ENCODE data around the gene FMN2.
"Not testable (repeated sequence)": the region's sequence is repeated elsewhere in the genome, so short reads cannot be mapped to it uniquely, and the experiment has no call there.

FMN2 gene

DNA sequence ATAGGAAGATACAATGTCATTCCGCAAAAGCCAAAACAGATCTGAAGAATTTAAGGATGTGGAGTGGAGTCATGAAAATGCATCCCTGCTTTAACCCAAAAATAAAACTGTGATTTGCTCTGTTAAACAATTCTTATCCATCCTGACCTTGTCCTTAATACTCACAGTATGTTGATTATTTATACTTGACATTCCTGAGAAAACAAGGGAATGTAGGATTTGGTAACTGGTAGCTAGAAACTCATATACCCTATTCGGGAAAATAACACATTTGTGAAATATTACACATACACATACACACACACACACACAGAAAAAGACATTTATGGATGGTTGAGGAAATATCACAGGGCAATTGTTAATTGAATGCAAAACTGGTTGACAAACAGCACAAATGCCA lies 80.2 kb downstream of the FMN2 start:
- no peaks in the 10 kb centered on the region for H3K4me1 ChIP-seq
- H3K36me3 ChIP-seq (replicated peaks) = no peaks in the 10 kb centered on the region
- H3K4me3 ChIP-seq = no peak overlapping the region
- in situ Hi-C loops (cut with MboI; ENCODE audit: low sequenced_read_pairs) = no loop called here
- no peaks in the 10 kb centered on the region for H3K27me3 ChIP-seq (ENCODE audit: low read depth)
- H3K9me3 ChIP-seq = no peaks in the 10 kb centered on the region
- no peak for DNase-seq (ENCODE audit: low spot score in 2 of 2)

DNA sequence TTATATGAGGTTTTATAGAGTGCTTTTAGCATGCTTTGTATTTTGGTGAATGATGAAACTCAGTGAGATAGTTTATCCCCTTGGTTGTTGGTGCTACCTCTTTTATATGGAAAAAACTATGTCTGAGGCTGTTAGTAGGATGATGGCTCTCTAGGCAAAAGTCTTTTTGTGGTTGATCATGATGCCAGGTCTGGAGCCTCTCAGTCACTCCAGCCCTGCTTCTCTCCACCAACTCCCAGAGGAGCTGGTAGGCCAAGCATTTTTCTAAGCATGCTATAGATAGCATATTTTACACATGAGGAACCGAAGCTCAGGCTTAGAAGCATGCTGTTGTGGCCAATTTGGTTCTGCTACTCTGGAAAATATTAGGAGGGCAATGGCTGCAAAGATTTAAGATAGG lies 82.2 kb downstream of the FMN2 start:
- H3K4me1 ChIP-seq = no peaks in the 10 kb centered on the region
- in situ Hi-C loops (cut with MboI; ENCODE audit: low sequenced_read_pairs) = no loop called here
- no peaks in the 10 kb centered on the region for H3K9me3 ChIP-seq
- no peak overlapping the region for H3K4me3 ChIP-seq
- DNase-seq (ENCODE audit: low spot score in 2 of 2) = no peak
- H3K27me3 ChIP-seq (ENCODE audit: low read depth) = no peaks in the 10 kb centered on the region
- H3K36me3 ChIP-seq (replicated peaks) = no peaks in the 10 kb centered on the region

- Histone ChIP-seq H3K36me3 (replicated peaks) (no peaks in the 10 kb centered on the region), H3K4me3 (no peak overlapping the region), H3K27me3 (ENCODE audit: low read depth) (no peaks in the 10 kb centered on the region), H3K9me3 (no peaks in the 10 kb centered on the region), H3K4me1 (no peaks in the 10 kb centered on the region)
- in situ Hi-C loops (cut with MboI; ENCODE audit: low sequenced_read_pairs) = loop anchor here (25.0 kb wide), 1 partner anchor 513 kb away; no protein-coding TSS in a partner anchor
- DNase-seq (ENCODE audit: low spot score in 2 of 2) = no peak
These were observed 83.1 kb downstream of the FMN2 start for GRCh38 chr1:240174734-240175133.

DNA sequence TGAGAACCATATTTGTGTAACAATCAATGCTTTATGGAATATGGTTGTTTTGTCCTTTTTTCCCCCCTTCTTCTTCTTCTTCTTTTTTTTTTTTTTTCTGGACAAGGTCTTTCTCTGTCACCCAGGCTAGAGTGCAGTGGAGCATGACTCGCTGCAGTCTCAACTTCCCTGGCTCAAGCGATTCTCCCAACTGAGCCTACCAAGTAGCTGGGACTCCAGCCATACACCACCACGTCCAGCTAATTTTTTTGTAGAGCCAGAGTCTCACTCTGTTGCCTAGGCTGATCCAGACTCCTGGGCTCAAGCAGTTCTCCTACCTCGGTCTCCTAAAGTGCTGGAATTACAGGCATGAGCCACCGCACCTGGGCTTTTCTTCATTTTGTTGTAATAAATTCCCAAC lies 86.7 kb downstream of the FMN2 start:
- no peak overlapping the region for H3K4me3 ChIP-seq
- no peaks in the 10 kb centered on the region for H3K27me3 ChIP-seq (ENCODE audit: low read depth)
- no peaks in the 10 kb centered on the region for H3K4me1 ChIP-seq
- no peaks in the 10 kb centered on the region for H3K36me3 ChIP-seq (replicated peaks)
- H3K9me3 ChIP-seq = no peaks in the 10 kb centered on the region
- DNase-seq (ENCODE audit: low spot score in 2 of 2) = no peak
- in situ Hi-C loops (cut with MboI; ENCODE audit: low sequenced_read_pairs) = loop anchor here (25.0 kb wide), 1 partner anchor 509 kb away; no protein-coding TSS in a partner anchor

GRCh38 chr1:240184682-240185081 lies 93.0 kb downstream of the FMN2 start:
- H3K4me1 ChIP-seq; H3K9me3 ChIP-seq; H3K36me3 ChIP-seq (replicated peaks); DNase-seq (ENCODE audit: low spot score in 2 of 2); H3K27me3 ChIP-seq (ENCODE audit: low read depth); H3K4me3 ChIP-seq: not testable (repeated sequence)
- in situ Hi-C loops (cut with MboI; ENCODE audit: low sequenced_read_pairs) = loop anchor here (25.0 kb wide), 1 partner anchor 503 kb away; no protein-coding TSS in a partner anchor

DNA sequence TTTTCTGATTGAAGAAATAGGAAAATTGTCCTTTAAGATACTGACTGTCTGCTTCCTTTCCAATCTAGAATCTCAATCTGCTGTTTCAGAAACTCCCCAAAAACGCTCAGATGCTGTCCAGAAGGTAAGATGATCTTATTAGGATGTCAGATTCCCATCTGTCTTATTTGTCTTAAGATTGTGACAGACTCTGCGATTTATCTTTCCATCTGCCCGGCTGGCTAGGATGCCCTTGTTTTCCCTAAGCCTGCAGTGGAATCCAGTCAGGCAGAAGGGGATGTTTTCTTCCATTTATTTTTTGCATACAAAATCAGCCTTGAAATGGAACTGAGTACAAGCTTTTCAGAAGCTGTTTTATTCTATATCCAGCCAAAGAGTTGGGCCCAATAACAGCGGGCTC lies 96.5 kb downstream of the FMN2 start:
- Histone ChIP-seq H3K27me3 (ENCODE audit: low read depth) (no peaks in the 10 kb centered on the region), H3K9me3 (no peaks in the 10 kb centered on the region), H3K4me3 (no peak overlapping the region), H3K4me1 (no peaks in the 10 kb centered on the region), H3K36me3 (replicated peaks) (no peaks in the 10 kb centered on the region)
- in situ Hi-C loops (cut with MboI; ENCODE audit: low sequenced_read_pairs) = loop anchor here (25.0 kb wide), 1 partner anchor 499 kb away; no protein-coding TSS in a partner anchor
- DNase-seq (ENCODE audit: low spot score in 2 of 2) = no peak

DNA sequence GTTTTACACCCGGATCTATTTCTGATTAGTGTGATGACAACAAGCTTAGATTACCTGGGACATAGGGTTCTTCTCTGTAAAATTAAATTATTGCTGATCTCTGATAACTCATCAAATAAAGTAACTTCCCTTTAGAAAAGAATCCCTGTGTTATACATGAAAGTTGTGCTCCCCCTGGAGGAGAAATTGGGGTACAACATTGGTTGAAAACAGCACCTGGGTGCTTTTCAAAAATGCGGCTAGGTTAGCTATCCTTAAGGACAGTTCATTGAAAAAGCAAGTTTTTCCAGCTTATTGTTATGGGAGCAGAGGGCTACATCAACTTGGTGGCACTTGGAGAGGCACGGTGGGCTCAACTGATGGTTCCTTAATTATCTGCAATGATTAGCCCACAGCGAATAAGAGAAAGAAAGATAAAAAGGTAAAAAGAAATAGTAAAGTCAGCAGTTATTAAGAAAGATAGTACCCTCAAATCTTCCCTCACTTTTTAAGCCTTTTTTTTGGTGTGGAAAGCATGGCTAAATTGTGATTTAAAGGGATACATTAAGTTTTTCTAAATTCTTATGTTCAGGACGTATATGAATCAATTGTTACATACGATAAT lies 97.8 kb downstream of the FMN2 start:
- no peaks in the 10 kb centered on the region for H3K4me1 ChIP-seq
- DNase-seq (ENCODE audit: low spot score in 2 of 2) = peak; percentile 51 to 67
- H3K4me3 ChIP-seq = no peak overlapping the region
- in situ Hi-C loops (cut with MboI; ENCODE audit: low sequenced_read_pairs) = loop anchor here (25.0 kb wide), 1 partner anchor 498 kb away; no protein-coding TSS in a partner anchor
- no peaks in the 10 kb centered on the region for H3K36me3 ChIP-seq (replicated peaks)
- H3K27me3 ChIP-seq (ENCODE audit: low read depth) = no peaks in the 10 kb centered on the region
- no peaks in the 10 kb centered on the region for H3K9me3 ChIP-seq

- Histone ChIP-seq H3K9me3 (no peaks in the 10 kb centered on the region), H3K4me3 (no peak overlapping the region), H3K36me3 (replicated peaks) (no peaks in the 10 kb centered on the region), H3K27me3 (ENCODE audit: low read depth) (no peaks in the 10 kb centered on the region), H3K4me1 (no peaks in the 10 kb centered on the region)
- in situ Hi-C loops (cut with MboI; ENCODE audit: low sequenced_read_pairs) = loop anchor here (25.0 kb wide), 1 partner anchor 496 kb away; no protein-coding TSS in a partner anchor
- DNase-seq (ENCODE audit: low spot score in 2 of 2) = peak; percentile 15 to 59
These were observed 99.3 kb downstream of the FMN2 start for GRCh38 chr1:240190881-240191401.

- in situ Hi-C loops (cut with MboI; ENCODE audit: low sequenced_read_pairs) = loop anchor here (25.0 kb wide), 1 partner anchor 494 kb away; no protein-coding TSS in a partner anchor
- DNase-seq (ENCODE audit: low spot score in 2 of 2) = no peak
- H3K27me3 ChIP-seq (ENCODE audit: low read depth) = no peaks in the 10 kb centered on the region
- no peaks in the 10 kb centered on the region for H3K9me3 ChIP-seq
- H3K4me1 ChIP-seq = no peaks in the 10 kb centered on the region
- no peak overlapping the region for H3K4me3 ChIP-seq
- no peaks in the 10 kb centered on the region for H3K36me3 ChIP-seq (replicated peaks)
These were observed 101.2 kb downstream of the FMN2 start for GRCh38 chr1:240192851-240193250.

GRCh38 chr1:240193679-240194078 lies 102.0 kb downstream of the FMN2 start:
- Histone ChIP-seq H3K4me3 (no peak overlapping the region), H3K9me3 (no peaks in the 10 kb centered on the region), H3K27me3 (ENCODE audit: low read depth) (no peaks in the 10 kb centered on the region), H3K4me1 (no peaks in the 10 kb centered on the region), H3K36me3 (replicated peaks) (no peaks in the 10 kb centered on the region)
- DNase-seq (ENCODE audit: low spot score in 2 of 2) = no peak
- in situ Hi-C loops (cut with MboI; ENCODE audit: low sequenced_read_pairs) = loop anchor here (25.0 kb wide), 1 partner anchor 494 kb away; no protein-coding TSS in a partner anchor

DNA sequence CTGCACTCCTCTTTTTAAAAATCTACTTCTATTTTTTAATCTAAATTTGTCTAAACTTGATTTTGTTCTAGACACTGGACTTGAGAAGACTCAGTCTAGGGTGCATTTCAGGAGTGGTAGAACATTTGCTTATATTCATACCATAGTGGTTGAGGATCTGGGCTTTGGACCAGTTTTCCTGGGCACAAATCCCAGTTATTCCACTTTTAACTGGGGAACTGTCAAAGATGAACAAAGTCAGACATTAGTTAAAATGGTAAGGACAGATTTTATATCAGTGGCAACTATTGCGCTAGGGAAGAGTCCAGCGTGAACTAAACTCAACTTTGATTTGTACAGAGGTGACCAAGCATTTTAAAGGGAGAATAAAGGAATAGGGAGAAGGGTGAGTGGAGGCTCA lies 102.4 kb downstream of the FMN2 start:
- no peak overlapping the region for H3K4me3 ChIP-seq
- no peaks in the 10 kb centered on the region for H3K4me1 ChIP-seq
- no peaks in the 10 kb centered on the region for H3K36me3 ChIP-seq (replicated peaks)
- H3K9me3 ChIP-seq = no peaks in the 10 kb centered on the region
- DNase-seq (ENCODE audit: low spot score in 2 of 2) = no peak
- H3K27me3 ChIP-seq (ENCODE audit: low read depth) = no peaks in the 10 kb centered on the region
- in situ Hi-C loops (cut with MboI; ENCODE audit: low sequenced_read_pairs) = loop anchor here (25.0 kb wide), 1 partner anchor 493 kb away; no protein-coding TSS in a partner anchor

DNA sequence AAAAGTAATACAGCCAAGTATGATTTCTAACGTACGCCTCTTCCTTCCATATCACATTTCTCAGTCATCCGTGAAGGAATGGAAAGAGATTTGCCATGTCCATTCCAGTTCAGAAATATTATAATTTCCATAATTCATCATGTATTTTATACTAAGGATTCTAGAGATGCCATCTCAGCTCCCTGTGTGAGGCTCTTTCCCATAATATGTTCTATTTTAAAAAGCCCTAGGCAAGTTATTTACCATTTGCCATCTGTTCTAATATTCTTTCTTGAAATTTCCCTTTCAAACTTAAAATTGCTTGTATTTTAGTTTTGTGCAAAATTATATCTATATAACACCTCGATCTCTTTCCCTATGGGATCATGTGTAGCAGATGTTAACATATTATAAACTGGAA lies 106.7 kb downstream of the FMN2 start:
- no peak for DNase-seq (ENCODE audit: low spot score in 2 of 2)
- no peaks in the 10 kb centered on the region for H3K4me1 ChIP-seq
- H3K27me3 ChIP-seq (ENCODE audit: low read depth) = no peaks in the 10 kb centered on the region
- in situ Hi-C loops (cut with MboI; ENCODE audit: low sequenced_read_pairs) = loop anchor here (25.0 kb wide), 1 partner anchor 489 kb away; no protein-coding TSS in a partner anchor
- H3K9me3 ChIP-seq = no peaks in the 10 kb centered on the region
- no peak overlapping the region for H3K4me3 ChIP-seq
- H3K36me3 ChIP-seq (replicated peaks) = no peaks in the 10 kb centered on the region

DNA sequence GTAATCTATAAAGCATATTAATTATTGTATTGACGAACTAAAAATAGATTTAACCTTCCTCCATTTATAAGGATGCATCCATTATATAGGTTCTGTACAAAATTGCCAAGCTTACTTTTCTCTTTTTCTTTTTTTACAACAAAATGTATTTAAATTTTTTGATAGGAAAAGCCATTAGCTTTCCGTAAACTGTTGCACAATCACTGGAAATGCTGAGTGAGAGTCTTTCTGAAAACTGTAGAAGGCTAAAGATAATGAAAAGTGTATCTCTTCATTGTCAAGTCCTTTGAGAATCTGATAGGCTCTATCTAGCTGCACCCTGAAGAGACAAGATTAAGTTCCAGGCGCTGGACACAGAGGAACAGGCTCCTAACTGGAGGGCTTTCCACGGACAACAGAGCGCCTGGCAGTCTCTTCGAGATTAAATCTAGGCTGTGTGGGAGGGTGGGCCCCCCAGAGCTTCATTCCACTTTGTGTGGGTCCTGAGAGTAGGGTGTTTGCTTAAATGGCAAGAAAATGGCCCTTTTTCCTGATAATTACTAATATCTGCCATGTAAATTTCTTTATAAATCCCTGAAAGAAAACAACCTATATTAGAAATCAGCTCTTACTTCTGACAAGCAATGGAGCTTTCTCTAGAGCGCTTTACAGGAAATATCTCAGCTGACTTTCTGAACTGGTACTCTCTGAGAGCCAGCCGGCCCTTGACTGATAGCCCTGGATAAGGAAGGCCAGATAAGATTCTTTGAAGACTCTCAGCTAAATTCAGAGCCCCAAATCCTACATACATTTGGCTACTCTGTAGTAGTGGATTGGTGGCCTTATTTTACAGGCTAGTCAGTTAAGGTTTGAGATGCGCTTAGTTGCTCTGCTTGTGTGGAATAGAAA lies 108.3 kb downstream of the FMN2 start:
- no peak for DNase-seq (ENCODE audit: low spot score in 2 of 2)
- in situ Hi-C loops (cut with MboI; ENCODE audit: low sequenced_read_pairs) = loop anchor here (25.0 kb wide), 1 partner anchor 487 kb away; no protein-coding TSS in a partner anchor
- no peaks in the 10 kb centered on the region for H3K36me3 ChIP-seq (replicated peaks)

GRCh38 chr1:240201931-240202330 lies 110.2 kb downstream of the FMN2 start:
- Histone ChIP-seq H3K9me3 (no peaks in the 10 kb centered on the region), H3K27me3 (ENCODE audit: low read depth) (no peaks in the 10 kb centered on the region), H3K36me3 (replicated peaks) (no peaks in the 10 kb centered on the region), H3K4me1 (no peaks in the 10 kb centered on the region), H3K4me3 (no peak overlapping the region)
- in situ Hi-C loops (cut with MboI; ENCODE audit: low sequenced_read_pairs) = no loop called here
- no peak for DNase-seq (ENCODE audit: low spot score in 2 of 2)

More for the DNA sequence above, 108.3 kb downstream of the FMN2 start:
- H3K9me3 ChIP-seq = no peaks in the 10 kb centered on the region
- no peaks in the 10 kb centered on the region for H3K4me1 ChIP-seq
- H3K27me3 ChIP-seq (ENCODE audit: low read depth) = no peaks in the 10 kb centered on the region
- H3K4me3 ChIP-seq = no peak overlapping the region

Data from HAP-1 (cell line).